ENCODE data around the gene KCNE1. TPM values are rescaled to one million over a fixed set of nuclear protein-coding genes. Genes with fewer than 3 reads are reported as not detected.

Gene KCNE1
- polyA plus RNA-seq, 2 of the 4 experiments (the other 2 are of a cell fraction): 0.17 TPM; not detected in 1

GRCh38 chr21:34520281-34520680 lies 8.3 kb upstream of the KCNE1 start:
- 91% methylated on average over 6 of the region's 6 CpGs for WGBS (ENCODE audit: missing lambda C conversion rate)
- ATAC-seq: no peak

GRCh38 chr21:34519694-34520093 lies 7.7 kb upstream of the KCNE1 start:
- no peak overlapping the region for H3K27ac ChIP-seq
- ChIA-PET CTCF (interaction anchor here (0.8 to 2.2 kb wide), 2 partner anchors 9 to 83 kb away, joined by 4 to 6 read pairs; no protein-coding TSS in a partner anchor), POLR2A (no interaction called here)
- peaks cover 26% of the 10 kb centered on the region for H3K4me1 ChIP-seq
- DNase-seq (ENCODE audit: low read depth in 1 of 2, low spot score in 1 of 2) (no peak), FAIRE-seq (no peak), ATAC-seq (no peak)
- no peak overlapping the region for H3K4me3 ChIP-seq
- H3K4me2 ChIP-seq: no peak overlapping the region
- H3K9me3 ChIP-seq: no peaks in the 10 kb centered on the region
- 94% methylated on average over 8 of the region's 8 CpGs for WGBS (ENCODE audit: missing lambda C conversion rate)
- TF ChIP-seq CHD2 (IDR thresholded peaks at IDR 0.05; ENCODE audit: low read length, partially characterized antibody) (no peak), ESRRA (IDR thresholded peaks at IDR 0.05; ENCODE audit: borderline replicate concordance, low read length) (no peak), RFX5 (IDR thresholded peaks at IDR 0.05) (no peak), HOXB5 (CRISPR knock-in tag; IDR thresholded peaks at IDR 0.05) (no peak), NPAS2 (CRISPR knock-in tag; IDR thresholded peaks at IDR 0.05; ENCODE audit: borderline replicate concordance) (no peak), RNF2 (IDR thresholded peaks at IDR 0.05; ENCODE audit: borderline replicate concordance, low read depth) (no peak), ZFP36 (IDR thresholded peaks at IDR 0.05; ENCODE audit: borderline replicate concordance, partially characterized antibody) (no peak), CBX2 (IDR thresholded peaks at IDR 0.05; ENCODE audit: borderline replicate concordance, low read depth) (no peak), FOSL2 (IDR thresholded peaks at IDR 0.05) (no peak), FOSL2 (CRISPR knock-in tag; IDR thresholded peaks at IDR 0.05) (no peak), KDM5A (IDR thresholded peaks at IDR 0.05) (no peak), RCOR1 (IDR thresholded peaks at IDR 0.05; ENCODE audit: low read depth, low read length) (no peak)
- TF ChIP-seq, protein P1, sequence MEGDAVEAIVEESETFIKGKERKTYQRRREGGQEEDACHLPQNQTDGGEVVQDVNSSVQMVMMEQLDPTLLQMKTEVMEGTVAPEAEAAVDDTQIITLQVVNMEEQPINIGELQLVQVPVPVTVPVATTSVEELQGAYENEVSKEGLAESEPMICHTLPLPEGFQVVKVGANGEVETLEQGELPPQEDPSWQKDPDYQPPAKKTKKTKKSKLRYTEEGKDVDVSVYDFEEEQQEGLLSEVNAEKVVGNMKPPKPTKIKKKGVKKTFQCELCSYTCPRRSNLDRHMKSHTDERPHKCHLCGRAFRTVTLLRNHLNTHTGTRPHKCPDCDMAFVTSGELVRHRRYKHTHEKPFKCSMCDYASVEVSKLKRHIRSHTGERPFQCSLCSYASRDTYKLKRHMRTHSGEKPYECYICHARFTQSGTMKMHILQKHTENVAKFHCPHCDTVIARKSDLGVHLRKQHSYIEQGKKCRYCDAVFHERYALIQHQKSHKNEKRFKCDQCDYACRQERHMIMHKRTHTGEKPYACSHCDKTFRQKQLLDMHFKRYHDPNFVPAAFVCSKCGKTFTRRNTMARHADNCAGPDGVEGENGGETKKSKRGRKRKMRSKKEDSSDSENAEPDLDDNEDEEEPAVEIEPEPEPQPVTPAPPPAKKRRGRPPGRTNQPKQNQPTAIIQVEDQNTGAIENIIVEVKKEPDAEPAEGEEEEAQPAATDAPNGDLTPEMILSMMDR (IDR thresholded peaks at IDR 0.05): no peak
- TF ChIP-seq, protein P2, sequence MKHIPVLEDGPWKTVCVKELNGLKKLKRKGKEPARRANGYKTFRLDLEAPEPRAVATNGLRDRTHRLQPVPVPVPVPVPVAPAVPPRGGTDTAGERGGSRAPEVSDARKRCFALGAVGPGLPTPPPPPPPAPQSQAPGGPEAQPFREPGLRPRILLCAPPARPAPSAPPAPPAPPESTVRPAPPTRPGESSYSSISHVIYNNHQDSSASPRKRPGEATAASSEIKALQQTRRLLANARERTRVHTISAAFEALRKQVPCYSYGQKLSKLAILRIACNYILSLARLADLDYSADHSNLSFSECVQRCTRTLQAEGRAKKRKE (CRISPR knock-in tag; IDR thresholded peaks at IDR 0.05; ENCODE audit: low read depth): no peak

More at GRCh38 chr21:34520281-34520680, 8.3 kb upstream of the KCNE1 start:
- FAIRE-seq: no peak
- no peak overlapping the region for H3K4me2 ChIP-seq
- POLR2A ChIA-PET: no interaction called here
- no peak for TF ChIP-seq TP53 (CRISPR knock-in tag; IDR thresholded peaks at IDR 0.05)
- no peak for TF ChIP-seq HOXA7 (CRISPR knock-in tag; IDR thresholded peaks at IDR 0.05)
- no peak for TF ChIP-seq POLR2A (IDR thresholded peaks at IDR 0.05; ENCODE audit: low read length)
- TF ChIP-seq, protein P3, sequence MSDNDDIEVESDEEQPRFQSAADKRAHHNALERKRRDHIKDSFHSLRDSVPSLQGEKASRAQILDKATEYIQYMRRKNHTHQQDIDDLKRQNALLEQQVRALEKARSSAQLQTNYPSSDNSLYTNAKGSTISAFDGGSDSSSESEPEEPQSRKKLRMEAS (IDR thresholded peaks at IDR 0.05): no peak
- TF ChIP-seq FOSL2 (IDR thresholded peaks at IDR 0.05): no peak
- TF ChIP-seq FOSL2 (CRISPR knock-in tag; IDR thresholded peaks at IDR 0.05): no peak
- TF ChIP-seq, protein P4, sequence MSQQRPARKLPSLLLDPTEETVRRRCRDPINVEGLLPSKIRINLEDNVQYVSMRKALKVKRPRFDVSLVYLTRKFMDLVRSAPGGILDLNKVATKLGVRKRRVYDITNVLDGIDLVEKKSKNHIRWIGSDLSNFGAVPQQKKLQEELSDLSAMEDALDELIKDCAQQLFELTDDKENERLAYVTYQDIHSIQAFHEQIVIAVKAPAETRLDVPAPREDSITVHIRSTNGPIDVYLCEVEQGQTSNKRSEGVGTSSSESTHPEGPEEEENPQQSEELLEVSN (IDR thresholded peaks at IDR 0.05; ENCODE audit: borderline replicate concordance, low read depth): no peak
- no peak for TF ChIP-seq EP300 (IDR thresholded peaks at IDR 0.05)
- TF ChIP-seq, protein P5, sequence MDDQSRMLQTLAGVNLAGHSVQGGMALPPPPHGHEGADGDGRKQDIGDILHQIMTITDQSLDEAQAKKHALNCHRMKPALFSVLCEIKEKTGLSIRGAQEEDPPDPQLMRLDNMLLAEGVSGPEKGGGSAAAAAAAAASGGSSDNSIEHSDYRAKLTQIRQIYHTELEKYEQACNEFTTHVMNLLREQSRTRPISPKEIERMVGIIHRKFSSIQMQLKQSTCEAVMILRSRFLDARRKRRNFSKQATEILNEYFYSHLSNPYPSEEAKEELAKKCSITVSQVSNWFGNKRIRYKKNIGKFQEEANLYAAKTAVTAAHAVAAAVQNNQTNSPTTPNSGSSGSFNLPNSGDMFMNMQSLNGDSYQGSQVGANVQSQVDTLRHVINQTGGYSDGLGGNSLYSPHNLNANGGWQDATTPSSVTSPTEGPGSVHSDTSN (IDR thresholded peaks at IDR 0.05): no peak
- no peak for TF ChIP-seq NPAS2 (CRISPR knock-in tag; IDR thresholded peaks at IDR 0.05; ENCODE audit: borderline replicate concordance)
- TF ChIP-seq, protein P6, sequence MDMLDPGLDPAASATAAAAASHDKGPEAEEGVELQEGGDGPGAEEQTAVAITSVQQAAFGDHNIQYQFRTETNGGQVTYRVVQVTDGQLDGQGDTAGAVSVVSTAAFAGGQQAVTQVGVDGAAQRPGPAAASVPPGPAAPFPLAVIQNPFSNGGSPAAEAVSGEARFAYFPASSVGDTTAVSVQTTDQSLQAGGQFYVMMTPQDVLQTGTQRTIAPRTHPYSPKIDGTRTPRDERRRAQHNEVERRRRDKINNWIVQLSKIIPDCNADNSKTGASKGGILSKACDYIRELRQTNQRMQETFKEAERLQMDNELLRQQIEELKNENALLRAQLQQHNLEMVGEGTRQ (IDR thresholded peaks at IDR 0.05): no peak
- TF ChIP-seq REST (IDR thresholded peaks at IDR 0.05): no peak
- TF ChIP-seq PHF8 (IDR thresholded peaks at IDR 0.05; ENCODE audit: borderline replicate concordance, low read depth): no peak
- no peak for TF ChIP-seq SMC3 (IDR thresholded peaks at IDR 0.05)
- TF ChIP-seq BHLHE40 (IDR thresholded peaks at IDR 0.05; ENCODE audit: low read depth, low read length): no peak
- no peak for TF ChIP-seq KDM5A (IDR thresholded peaks at IDR 0.05)
- no peak for TF ChIP-seq HOXB13 (CRISPR knock-in tag; IDR thresholded peaks at IDR 0.05; ENCODE audit: low read depth)
- H3K4me1 ChIP-seq: peaks cover 32% of the 10 kb centered on the region
- no peak overlapping the region for H3K27ac ChIP-seq
- no peaks in the 10 kb centered on the region for H3K9me3 ChIP-seq
- CTCF ChIA-PET: interaction anchor here (0.8 to 2.2 kb wide), 3 partner anchors 10 to 82 kb away, joined by 3 to 6 read pairs (median 3); no protein-coding TSS in a partner anchor
- no peak for DNase-seq (ENCODE audit: low read depth in 1 of 2, low spot score in 1 of 2)
- no peak overlapping the region for H3K4me3 ChIP-seq

Measured in A549 (cell line).